Fibroblast of lung (primary cell): ENCODE results near the gene FGGY. TPM values are rescaled to one million over a fixed set of nuclear protein-coding genes. Genes with fewer than 3 reads are reported as not detected.

Experiments used
- DNase-seq, 2 donors: peaks; one replicate each; pipeline versions ENCODE4 v3.0.0 to v3.0.0-alpha.2; 2010; ENCODE audit warnings: low read depth in 2 of 2
- H2AFZ ChIP-seq: 2 replicates; pipeline ENCODE4 v1.5.1; 2012; ENCODE audit warnings: low read length, control low read depth, inconsistent platforms
- H3K27ac ChIP-seq: 2 replicates; pipeline ENCODE4 v1.5.1; 2011; ENCODE audit warnings: low read length, control low read depth; ENCODE audit not compliant: insufficient read depth
- H3K27me3 ChIP-seq: 2 replicates; pipeline ENCODE4 v1.5.1; 2011; ENCODE audit warnings: mild to moderate bottlenecking, low read length; ENCODE audit not compliant: control insufficient read depth, insufficient read depth
- H3K36me3 ChIP-seq: 2 replicates; pipeline ENCODE4 v1.5.1; 2011; ENCODE audit warnings: low read length; ENCODE audit not compliant: control insufficient read depth, insufficient read depth
- H3K4me1 ChIP-seq: 2 replicates; pipeline ENCODE4 v1.5.1; 2011; ENCODE audit warnings: low read length; ENCODE audit not compliant: control insufficient read depth, insufficient read depth; ENCODE audit errors: extremely low read depth
- H3K4me2 ChIP-seq: 2 replicates; pipeline ENCODE4 v1.5.1; 2011; ENCODE audit warnings: low read length, control low read depth; ENCODE audit not compliant: insufficient read depth; ENCODE audit errors: extremely low read depth
- H3K4me3 ChIP-seq, 4 experiments: fragments of 200-600 bp in 1 of 4; sonication (generic) in 1 of 4; replicated peaks in 1 of 4; 2 replicates each; pipeline ENCODE4 v1.5.1; 2011 to 2016; ENCODE audit warnings: low read length in 4 of 4, low read depth in 3 of 4, mild to moderate bottlenecking in 3 of 4, control low read depth in 2 of 4, inconsistent platforms in 1 of 4, mixed read lengths in 1 of 4; ENCODE audit not compliant: insufficient read depth in 1 of 4; ENCODE audit errors: control extremely low read depth in 1 of 4
- H3K79me2 ChIP-seq: 2 replicates; pipeline ENCODE4 v1.5.1; 2012; ENCODE audit warnings: mild to moderate bottlenecking, low read length, inconsistent platforms; ENCODE audit not compliant: control insufficient read depth, insufficient read depth
- H3K9ac ChIP-seq: 2 replicates; pipeline ENCODE4 v1.5.1; 2011; ENCODE audit warnings: mild to moderate bottlenecking, low read length, control low read depth; ENCODE audit not compliant: insufficient read depth
- H3K9me3 ChIP-seq: 2 replicates; pipeline ENCODE4 v1.5.1; 2012; ENCODE audit warnings: low read depth, low read length; ENCODE audit not compliant: control insufficient read depth, insufficient read depth
- H4K20me1 ChIP-seq: 2 replicates; pipeline ENCODE4 v1.5.1; 2011; ENCODE audit warnings: low read length; ENCODE audit not compliant: control insufficient read depth, insufficient read depth; ENCODE audit errors: extremely low read depth
- EZH2 ChIP-seq: IDR thresholded peaks from 2 replicates; pipeline ENCODE4 v1.5.1; 2012; ENCODE audit warnings: low read length, control low read depth, mild to moderate bottlenecking; ENCODE audit errors: missing control alignments
- polyA plus RNA-seq, 2 donors: library from polyadenylated mRNA; depleted of rRNA in 1 of 2; stranded (reverse) in 1 of 2; unstranded in 1 of 2; fragments of >200 nt; gene quantifications; 2 replicates each; pipeline ENCODE4 v1.2.1, GENCODE V29; 2011 to 2012; ENCODE audit warnings: missing spikeins in 1 of 2
- total RNA-seq: library from RNA; depleted of rRNA; stranded (reverse); fragments of >200 nt; gene quantifications from 2 replicates; pipeline ENCODE4 v1.2.1, GENCODE V29; 2014
- TF ChIP-seq, protein P1 (sequence below), 2 donors: IDR thresholded peaks in 1 of 2; conservative IDR thresholded peaks in 1 of 2; 1 replicate in 1 of 2; 2 replicates in 1 of 2; pipeline ENCODE4 v1.5.1; 2011 to 2012; ENCODE audit warnings: low read length in 2 of 2, control low read depth in 1 of 2, inconsistent platforms in 1 of 2, low read depth in 1 of 2, mild to moderate bottlenecking in 1 of 2

Gene FGGY
- total and polyA plus RNA-seq, 2 donors (not counting 1 experiment from before 2014, with no cell fraction given): 9.5 to 32.4 TPM

- no peak overlapping the region for H2AFZ ChIP-seq
- no peak overlapping the region for H3K9ac ChIP-seq
- peak; percentile 39 to 50 for DNase-seq
- H3K4me2 ChIP-seq: no peak overlapping the region
- H3K4me1 ChIP-seq: no peaks in the 10 kb centered on the region
- no peaks in the 10 kb centered on the region for H3K79me2 ChIP-seq
- no peaks in the 10 kb centered on the region for H4K20me1 ChIP-seq
- H3K9me3 ChIP-seq: no peaks in the 10 kb centered on the region
- H3K4me3 ChIP-seq: no peak overlapping the region
- H3K36me3 ChIP-seq: no peaks in the 10 kb centered on the region
- H3K27ac ChIP-seq: no peak overlapping the region
- no peaks in the 10 kb centered on the region for H3K27me3 ChIP-seq
- TF ChIP-seq, protein P1, sequence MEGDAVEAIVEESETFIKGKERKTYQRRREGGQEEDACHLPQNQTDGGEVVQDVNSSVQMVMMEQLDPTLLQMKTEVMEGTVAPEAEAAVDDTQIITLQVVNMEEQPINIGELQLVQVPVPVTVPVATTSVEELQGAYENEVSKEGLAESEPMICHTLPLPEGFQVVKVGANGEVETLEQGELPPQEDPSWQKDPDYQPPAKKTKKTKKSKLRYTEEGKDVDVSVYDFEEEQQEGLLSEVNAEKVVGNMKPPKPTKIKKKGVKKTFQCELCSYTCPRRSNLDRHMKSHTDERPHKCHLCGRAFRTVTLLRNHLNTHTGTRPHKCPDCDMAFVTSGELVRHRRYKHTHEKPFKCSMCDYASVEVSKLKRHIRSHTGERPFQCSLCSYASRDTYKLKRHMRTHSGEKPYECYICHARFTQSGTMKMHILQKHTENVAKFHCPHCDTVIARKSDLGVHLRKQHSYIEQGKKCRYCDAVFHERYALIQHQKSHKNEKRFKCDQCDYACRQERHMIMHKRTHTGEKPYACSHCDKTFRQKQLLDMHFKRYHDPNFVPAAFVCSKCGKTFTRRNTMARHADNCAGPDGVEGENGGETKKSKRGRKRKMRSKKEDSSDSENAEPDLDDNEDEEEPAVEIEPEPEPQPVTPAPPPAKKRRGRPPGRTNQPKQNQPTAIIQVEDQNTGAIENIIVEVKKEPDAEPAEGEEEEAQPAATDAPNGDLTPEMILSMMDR (conservative IDR thresholded peaks at IDR 0.05 in 1 of 2, IDR thresholded peaks at IDR 0.05 in 1 of 2; ENCODE audit: low read depth in 1 of 2, low read length in 2 of 2): peak; percentile 27 to 45
- no peak for TF ChIP-seq EZH2
These were observed 421.4 kb downstream of the FGGY start for GRCh38 chr1:59718064-59718988.

DNA sequence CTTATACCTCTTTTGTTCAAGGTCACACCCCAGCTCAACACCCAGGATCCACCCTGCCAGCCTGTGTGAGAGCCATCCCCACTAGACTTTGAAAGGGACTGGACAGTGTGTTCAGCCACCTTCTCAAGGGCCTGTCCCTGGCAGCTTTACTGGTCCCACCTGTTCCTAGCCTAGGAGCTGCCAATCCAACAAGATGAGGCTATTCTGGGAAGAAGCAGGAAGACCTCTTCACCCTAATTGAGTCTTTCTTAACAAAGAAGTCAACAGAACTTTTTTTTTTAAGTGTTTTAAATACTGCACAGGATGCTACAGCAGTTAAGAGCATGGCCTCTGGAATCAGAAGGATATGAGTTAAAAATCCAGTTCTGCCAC is 422.1 kb downstream of the FGGY start:
- H3K36me3 ChIP-seq: no peaks in the 10 kb centered on the region
- no peak overlapping the region for H2AFZ ChIP-seq
- H3K9me3 ChIP-seq: no peaks in the 10 kb centered on the region
- TF ChIP-seq, protein P1 (conservative IDR thresholded peaks at IDR 0.05 in 1 of 2, IDR thresholded peaks at IDR 0.05 in 1 of 2; ENCODE audit: low read depth in 1 of 2, low read length in 2 of 2): no peak
- TF ChIP-seq EZH2: no peak
- H3K27me3 ChIP-seq: no peaks in the 10 kb centered on the region
- H3K27ac ChIP-seq: no peak overlapping the region
- no peak overlapping the region for H3K4me3 ChIP-seq
- H3K9ac ChIP-seq: no peak overlapping the region
- H4K20me1 ChIP-seq: no peaks in the 10 kb centered on the region
- H3K4me2 ChIP-seq: no peak overlapping the region
- no peaks in the 10 kb centered on the region for H3K79me2 ChIP-seq
- no peaks in the 10 kb centered on the region for H3K4me1 ChIP-seq
- DNase-seq: no peak

- H3K27me3 ChIP-seq: no peaks in the 10 kb centered on the region
- DNase-seq: no peak
- H3K36me3 ChIP-seq: no peaks in the 10 kb centered on the region
- H4K20me1 ChIP-seq: no peaks in the 10 kb centered on the region
- TF ChIP-seq EZH2: no peak
- TF ChIP-seq, protein P1 (conservative IDR thresholded peaks at IDR 0.05 in 1 of 2, IDR thresholded peaks at IDR 0.05 in 1 of 2; ENCODE audit: low read depth in 1 of 2, low read length in 2 of 2): no peak
- no peaks in the 10 kb centered on the region for H3K9me3 ChIP-seq
- H3K79me2 ChIP-seq: no peaks in the 10 kb centered on the region
- no peak overlapping the region for H3K4me2 ChIP-seq
- peak overlapping the region; percentile 6 for H2AFZ ChIP-seq
- H3K27ac ChIP-seq: no peak overlapping the region
- no peak overlapping the region for H3K4me3 ChIP-seq
- no peaks in the 10 kb centered on the region for H3K4me1 ChIP-seq
- H3K9ac ChIP-seq: no peak overlapping the region
These were observed 423.6 kb downstream of the FGGY start for GRCh38 chr1:59720326-59721115.
